ENCODE measurements around the gene SMG6. TPM values are rescaled to one million over a fixed set of nuclear protein-coding genes. Genes with fewer than 3 reads are reported as not detected.

The SMG6 gene
- total RNA-seq, 1 donor from 2014 or later, result 58.7 TPM

GRCh38 chr17:2062571-2063183, 240.9 kb downstream of the SMG6 start:
- intact Hi-C loops (cut with DNase I), result no loop called here
- DNase-seq (ENCODE audit: low spot score) (peak; percentile 64), ATAC-seq (peak; percentile 1)

GRCh38 chr17:2061441-2061958, 242.1 kb downstream of the SMG6 start:
- DNase-seq (ENCODE audit: low spot score) (peak; percentile 68), ATAC-seq (peak; percentile 25)

DNA sequence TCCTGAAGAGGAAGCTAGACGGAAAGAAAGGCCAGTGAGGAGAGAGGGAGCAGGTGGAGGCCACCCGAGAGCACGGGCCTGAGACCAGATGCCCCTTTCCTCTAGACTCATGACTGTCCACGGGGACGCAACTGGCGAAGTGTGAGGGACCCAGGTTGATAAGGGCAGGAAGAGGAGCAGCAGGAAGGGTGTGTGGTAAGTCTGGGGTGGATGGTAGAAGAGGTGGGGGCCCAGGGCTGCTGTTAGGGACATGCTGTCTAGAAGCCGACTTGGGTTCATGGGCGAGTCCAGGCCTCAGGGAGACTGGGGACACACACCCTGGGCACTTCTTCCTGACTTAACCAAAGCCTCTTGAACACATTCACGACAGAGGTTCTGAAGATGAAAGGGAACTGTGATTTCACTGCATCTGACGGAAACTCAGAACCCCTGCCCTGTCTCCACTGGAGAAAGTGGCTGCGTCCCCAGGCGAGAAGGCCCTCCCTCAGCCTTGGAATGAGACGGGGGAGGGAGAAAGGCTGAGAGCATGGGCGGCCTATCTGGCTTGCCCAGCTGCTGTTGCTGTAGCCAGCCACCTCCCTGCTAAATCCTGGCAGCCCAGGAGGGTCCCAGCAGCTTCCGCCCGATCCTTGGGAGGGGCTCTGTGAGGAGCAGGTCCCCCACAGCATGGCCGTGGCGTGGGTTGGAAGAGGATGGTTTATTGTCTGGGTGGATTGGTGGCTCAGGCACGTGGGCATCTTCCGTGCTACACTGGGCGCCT, 242.7 kb downstream of the SMG6 start:
- intact Hi-C loops (cut with DNase I), result no loop called here
- DNase-seq (ENCODE audit: low spot score) (no peak), ATAC-seq (peak; percentile 21)

More at GRCh38 chr17:2061441-2061958, 242.1 kb downstream of the SMG6 start:
- intact Hi-C loops (cut with DNase I), result no loop called here

- ATAC-seq (no peak), DNase-seq (ENCODE audit: low spot score) (no peak)
- intact Hi-C loops (cut with DNase I), result no loop called here
Measured at GRCh38 chr17:2060385-2060658, 243.3 kb downstream of the SMG6 start.

GRCh38 chr17:2059547-2060384, 243.8 kb downstream of the SMG6 start:
- ATAC-seq, result no peak
- no peak for DNase-seq (ENCODE audit: low spot score)
- intact Hi-C loops (cut with DNase I), result no loop called here

DNA sequence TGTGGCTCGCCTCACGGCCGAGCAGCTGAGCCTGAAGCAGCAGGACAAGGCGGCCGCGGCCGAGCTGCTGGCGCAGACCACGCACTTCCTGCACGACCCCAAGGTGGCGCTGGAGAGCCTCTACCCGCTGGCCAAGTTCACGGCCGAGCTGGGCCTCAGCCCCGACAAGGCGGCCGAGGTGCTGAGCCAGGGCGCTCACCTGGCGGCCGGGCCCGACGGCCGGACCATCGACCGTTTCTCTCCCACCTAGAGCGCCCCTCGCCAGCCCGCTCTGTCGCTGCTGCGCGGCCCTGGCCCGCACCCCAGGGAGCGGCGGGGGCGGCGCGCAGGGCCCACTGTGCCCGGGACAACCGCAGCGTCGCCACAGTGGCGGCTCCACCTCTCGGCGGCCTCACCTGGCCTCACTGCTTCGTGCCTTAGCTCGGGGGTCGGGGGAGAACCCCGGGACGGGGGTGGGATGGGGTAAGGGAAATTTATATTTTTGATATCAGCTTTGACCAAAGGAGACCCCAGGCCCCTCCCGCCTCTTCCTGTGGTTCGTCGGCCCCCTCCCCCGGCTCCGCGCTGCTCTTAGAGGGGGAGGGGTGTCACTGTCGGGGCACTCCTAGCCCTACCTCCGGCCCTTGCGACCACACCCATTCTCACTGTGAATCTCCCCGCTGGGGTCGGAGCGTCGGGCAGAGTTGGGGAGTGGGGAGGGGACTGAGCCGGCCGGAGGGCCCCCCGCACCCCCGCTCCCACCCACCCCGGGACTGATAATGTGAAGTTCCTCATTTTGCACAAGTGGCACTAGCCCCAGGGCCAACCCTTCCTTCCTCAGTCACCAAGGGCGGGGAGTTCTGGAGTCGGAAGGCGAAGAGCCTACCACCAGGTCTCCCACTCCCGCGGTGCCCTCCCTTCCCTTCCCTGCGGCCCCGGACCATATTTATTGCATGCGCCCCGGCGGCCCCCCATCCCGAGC, 244.7 kb downstream of the SMG6 start:
- ATAC-seq, result peak; percentile 11
- peak; percentile 91 for DNase-seq (ENCODE audit: low spot score)
- intact Hi-C loops (cut with DNase I), result no loop called here

DNA sequence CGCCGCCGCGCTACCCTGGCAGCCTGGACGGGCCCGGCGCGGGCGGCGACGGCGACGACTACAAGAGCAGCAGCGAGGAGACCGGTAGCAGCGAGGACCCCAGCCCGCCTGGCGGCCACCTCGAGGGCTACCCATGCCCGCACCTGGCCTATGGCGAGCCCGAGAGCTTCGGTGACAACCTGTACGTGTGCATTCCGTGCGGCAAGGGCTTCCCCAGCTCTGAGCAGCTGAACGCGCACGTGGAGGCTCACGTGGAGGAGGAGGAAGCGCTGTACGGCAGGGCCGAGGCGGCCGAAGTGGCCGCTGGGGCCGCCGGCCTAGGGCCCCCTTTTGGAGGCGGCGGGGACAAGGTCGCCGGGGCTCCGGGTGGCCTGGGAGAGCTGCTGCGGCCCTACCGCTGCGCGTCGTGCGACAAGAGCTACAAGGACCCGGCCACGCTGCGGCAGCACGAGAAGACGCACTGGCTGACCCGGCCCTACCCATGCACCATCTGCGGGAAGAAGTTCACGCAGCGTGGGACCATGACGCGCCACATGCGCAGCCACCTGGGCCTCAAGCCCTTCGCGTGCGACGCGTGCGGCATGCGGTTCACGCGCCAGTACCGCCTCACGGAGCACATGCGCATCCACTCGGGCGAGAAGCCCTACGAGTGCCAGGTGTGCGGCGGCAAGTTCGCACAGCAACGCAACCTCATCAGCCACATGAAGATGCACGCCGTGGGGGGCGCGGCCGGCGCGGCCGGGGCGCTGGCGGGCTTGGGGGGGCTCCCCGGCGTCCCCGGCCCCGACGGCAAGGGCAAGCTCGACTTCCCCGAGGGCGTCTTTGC, 245.6 kb downstream of the SMG6 start:
- ATAC-seq (no peak), DNase-seq (ENCODE audit: low spot score) (no peak)
- intact Hi-C loops (cut with DNase I), result no loop called here

- no peak for ATAC-seq
- intact Hi-C loops (cut with DNase I), result no loop called here
- no peak for DNase-seq (ENCODE audit: low spot score)
Measured at GRCh38 chr17:2057175-2057759, 246.3 kb downstream of the SMG6 start.

DNA sequence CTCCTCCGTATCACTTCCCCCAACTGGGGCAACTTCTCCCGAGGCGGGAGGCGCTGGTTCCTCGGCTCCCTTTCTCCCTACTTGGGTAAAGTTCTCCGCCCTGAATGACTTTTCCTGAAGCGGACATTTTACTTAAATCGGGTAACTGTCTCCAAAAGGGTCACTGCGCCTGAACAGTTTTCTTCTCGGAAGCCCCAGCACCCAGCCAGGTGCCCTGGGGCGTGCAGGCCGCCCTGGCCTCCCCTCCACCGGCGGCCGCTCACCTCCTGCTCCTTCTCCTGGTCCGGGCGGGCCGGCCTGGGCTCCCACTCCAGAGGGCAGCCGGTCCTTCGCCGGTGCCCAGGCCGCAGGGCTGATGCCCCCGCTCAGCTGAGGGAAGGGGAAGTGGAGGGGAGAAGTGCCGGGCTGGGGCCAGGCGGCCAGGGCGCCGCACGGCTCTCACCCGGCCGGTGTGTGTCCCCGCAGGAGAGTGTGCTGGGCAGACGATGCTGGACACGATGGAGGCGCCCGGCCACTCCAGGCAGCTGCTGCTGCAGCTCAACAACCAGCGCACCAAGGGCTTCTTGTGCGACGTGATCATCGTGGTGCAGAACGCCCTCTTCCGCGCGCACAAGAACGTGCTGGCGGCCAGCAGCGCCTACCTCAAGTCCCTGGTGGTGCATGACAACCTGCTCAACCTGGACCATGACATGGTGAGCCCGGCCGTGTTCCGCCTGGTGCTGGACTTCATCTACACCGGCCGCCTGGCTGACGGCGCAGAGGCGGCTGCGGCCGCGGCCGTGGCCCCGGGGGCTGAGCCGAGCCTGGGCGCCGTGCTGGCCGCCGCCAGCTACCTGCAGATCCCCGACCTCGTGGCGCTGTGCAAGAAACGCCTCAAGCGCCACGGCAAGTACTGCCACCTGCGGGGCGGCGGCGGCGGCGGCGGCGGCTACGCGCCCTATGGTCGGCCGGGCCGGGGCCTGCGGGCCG, 247.1 kb downstream of the SMG6 start:
- ATAC-seq, result no peak
- no peak for DNase-seq (ENCODE audit: low spot score)
- intact Hi-C loops (cut with DNase I), result no loop called here

DNA sequence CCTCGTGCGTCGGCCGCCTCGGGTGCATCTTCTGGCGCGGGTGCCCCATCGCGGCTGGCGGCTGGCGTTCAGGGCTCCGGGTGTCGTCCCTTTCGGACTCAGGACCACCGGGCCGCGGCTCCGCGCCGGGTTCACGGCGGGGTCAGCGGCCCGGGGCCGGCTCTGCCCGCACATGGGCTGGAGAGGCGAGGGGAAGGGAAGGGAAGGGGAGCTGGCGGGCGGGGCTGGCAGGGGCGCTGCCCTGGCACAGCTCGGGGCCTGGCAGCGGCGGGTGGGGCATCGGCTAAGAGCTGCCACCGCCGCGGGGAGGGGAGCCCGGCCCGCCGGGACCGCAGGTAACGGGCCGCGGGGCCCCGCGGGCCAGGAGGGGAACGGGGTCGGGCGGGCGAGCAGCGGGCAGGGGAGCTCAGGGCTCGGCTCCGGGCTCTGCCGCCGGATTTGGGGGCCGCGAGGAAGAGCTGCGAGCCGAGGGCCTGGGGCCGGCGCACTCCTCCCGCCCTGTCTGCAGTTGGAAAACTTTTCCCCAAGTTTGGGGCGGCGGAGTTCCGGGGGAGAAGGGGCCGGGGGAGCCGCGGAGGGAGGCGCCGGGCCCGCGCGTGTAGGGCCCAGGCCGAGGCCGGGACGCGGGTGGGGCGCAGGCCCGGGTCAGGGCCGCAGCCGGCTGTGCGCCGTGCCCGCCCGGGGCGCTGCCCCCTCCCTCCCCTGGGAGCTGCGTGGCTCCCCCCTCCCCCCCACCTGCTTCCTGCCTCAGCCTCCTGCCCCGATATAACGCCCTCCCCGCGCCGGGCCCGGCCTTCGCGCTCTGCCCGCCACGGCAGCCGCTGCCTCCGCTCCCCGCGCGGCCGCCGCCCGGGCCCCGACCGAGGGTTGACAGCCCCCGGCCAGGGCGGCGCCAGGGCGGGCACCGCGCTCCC, 248.0 kb downstream of the SMG6 start:
- DNase-seq (ENCODE audit: low spot score), result no peak
- intact Hi-C loops (cut with DNase I), result loop anchor here (2.0 kb wide), 1 partner anchor 189 kb away; no protein-coding TSS in a partner anchor
- ATAC-seq, result no peak

DNA sequence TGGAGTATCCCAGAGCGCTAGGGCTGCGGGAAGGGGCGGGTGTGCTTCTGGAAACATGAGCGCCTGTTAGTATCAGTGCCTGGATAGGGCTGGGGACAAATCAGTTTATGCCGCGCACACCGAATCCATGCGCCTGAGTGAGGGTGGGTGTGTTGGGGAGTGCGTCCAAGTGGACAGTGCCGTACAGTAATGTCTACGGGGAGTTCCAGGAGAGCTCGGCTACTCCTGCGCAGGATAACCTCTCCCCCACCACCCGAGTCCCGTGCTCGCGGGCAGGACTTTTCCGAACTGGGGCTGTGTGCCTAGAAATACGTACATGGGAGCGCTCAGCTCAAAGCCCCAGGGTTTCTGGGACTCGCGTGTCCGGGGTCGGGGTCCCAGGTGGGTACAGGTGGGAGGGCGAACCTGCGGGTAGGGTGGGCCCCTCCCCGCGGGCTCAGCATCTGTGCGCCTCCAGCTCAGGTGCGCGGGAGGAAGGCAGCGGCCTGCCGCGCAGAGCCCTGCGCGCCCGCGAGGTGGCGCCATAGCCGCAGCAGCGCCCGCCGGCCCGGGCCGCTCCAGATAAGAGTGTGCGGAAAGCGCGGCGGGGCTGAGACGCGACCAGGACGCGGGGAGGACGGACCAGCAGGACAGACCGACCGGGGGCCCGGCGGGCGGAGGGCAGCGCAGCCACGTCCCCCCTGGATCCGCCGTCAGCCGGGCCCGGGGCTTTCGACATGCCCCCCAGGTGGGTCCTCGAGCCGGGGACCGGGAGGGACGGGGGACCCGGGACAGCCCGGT, 248.9 kb downstream of the SMG6 start, which contains the start of gene HIC1:
Gene HIC1 (plus strand): TSS at position 592 of the 780 bp plus-strand sequence. CDS start 1,588 bp downstream, outside the sequence.
- ATAC-seq (peak; percentile 60), DNase-seq (ENCODE audit: low spot score) (peak; percentile 90)
- intact Hi-C loops (cut with DNase I), result loop anchor here (2.0 kb wide), 1 partner anchor 190 kb away; no protein-coding TSS in a partner anchor

DNA sequence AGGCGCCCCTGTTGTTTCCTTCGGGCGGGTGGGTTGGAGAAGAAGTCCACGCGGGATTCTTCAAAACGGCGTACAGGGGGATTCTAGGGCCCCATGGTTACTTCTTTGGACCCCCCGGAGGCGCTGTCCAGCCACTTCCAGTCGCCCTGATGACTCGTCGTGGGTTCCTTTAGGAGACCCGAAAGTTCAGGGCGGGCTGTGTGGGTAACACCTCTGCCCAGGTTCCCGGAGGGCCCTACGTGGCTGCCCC, 249.4 kb downstream of the SMG6 start:
- ATAC-seq (no peak), DNase-seq (ENCODE audit: low spot score) (no peak)
- intact Hi-C loops (cut with DNase I), result loop anchor here (2.0 kb wide), 1 partner anchor 191 kb away; no protein-coding TSS in a partner anchor

GRCh38 chr17:2053380-2054261, 250.0 kb downstream of the SMG6 start:
- ATAC-seq, result peak; percentile 50
- DNase-seq (ENCODE audit: low spot score), result peak; percentile 91
- intact Hi-C loops (cut with DNase I), result loop anchor here (2.0 kb wide), 1 partner anchor 191 kb away; no protein-coding TSS in a partner anchor
